ENCODE data around the gene TTLL10. TPM values are rescaled to one million over a fixed set of nuclear protein-coding genes. Genes with fewer than 3 reads are reported as not detected.
A peak's percentile ranks its signal among the peaks of the same experiment; 100 is the strongest.

The TTLL10 gene
- total and polyA plus RNA-seq, 2 of the 4 experiments (the other 2 are of a cell fraction), result not detected

DNA sequence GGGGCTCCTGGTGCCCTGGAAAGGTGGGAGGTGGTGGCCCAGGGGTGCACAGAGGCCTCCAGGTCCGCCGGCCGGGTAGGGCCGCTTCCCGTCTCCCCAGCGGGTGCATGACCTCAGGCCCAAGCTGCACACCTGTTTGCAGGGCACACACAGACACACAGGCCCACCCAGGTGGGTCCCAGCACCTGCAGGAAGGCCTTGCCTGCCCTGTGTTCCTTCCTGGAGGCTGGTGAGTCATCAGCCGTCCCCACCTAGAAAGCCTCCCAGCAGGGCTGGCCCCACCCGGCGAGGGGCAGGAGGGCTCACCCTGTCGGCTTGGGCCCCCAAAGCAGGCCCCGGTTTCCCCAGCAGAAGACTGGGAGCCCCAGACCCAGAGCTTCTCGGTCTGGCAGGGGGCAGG, 23.6 kb upstream of the TTLL10 start:
- H3K23ac ChIP-seq (ENCODE audit: low read depth, low read length), result no peak overlapping the region
- H3K4me3 ChIP-seq (ENCODE audit: insufficient read depth, low read depth, low read length), result no peak overlapping the region
- ATAC-seq (ENCODE audit: low read depth) (no peak), DNase-seq (no peak)
- peaks cover 2% of the 10 kb centered on the region; the same call in 1 of the 2 replicates for H3K9me3 ChIP-seq (ENCODE audit: control insufficient read depth, insufficient read depth, low read length)
- no peak overlapping the region for H3K18ac ChIP-seq (ENCODE audit: low read depth, low read length)
- intact Hi-C loops (cut with micrococcal nuclease) (no loop called here), in situ Hi-C loops (cut with MboI; ENCODE audit: low sequenced_read_pairs) (no loop called here), dilution Hi-C loops (cut with HindIII; ENCODE audit: low sequenced_read_pairs, unreplicated experiment) (no loop called here)
- ChIA-PET POLR2A (ENCODE audit: unreplicated experiment) (no interaction called here), CTCF (no interaction called here)
- TF ChIP-seq, protein P1, sequence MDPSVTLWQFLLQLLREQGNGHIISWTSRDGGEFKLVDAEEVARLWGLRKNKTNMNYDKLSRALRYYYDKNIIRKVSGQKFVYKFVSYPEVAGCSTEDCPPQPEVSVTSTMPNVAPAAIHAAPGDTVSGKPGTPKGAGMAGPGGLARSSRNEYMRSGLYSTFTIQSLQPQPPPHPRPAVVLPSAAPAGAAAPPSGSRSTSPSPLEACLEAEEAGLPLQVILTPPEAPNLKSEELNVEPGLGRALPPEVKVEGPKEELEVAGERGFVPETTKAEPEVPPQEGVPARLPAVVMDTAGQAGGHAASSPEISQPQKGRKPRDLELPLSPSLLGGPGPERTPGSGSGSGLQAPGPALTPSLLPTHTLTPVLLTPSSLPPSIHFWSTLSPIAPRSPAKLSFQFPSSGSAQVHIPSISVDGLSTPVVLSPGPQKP (IDR thresholded peaks at IDR 0.05; ENCODE audit: borderline replicate concordance, low read depth, low read length), result no peak
- no peak for TF ChIP-seq CEBPB (IDR thresholded peaks at IDR 0.05; ENCODE audit: low read depth, low read length)
- no peak for TF ChIP-seq MAZ (IDR thresholded peaks at IDR 0.05; ENCODE audit: borderline replicate concordance, low read depth, low read length)
- no peak for TF ChIP-seq RCOR1 (IDR thresholded peaks at IDR 0.05; ENCODE audit: insufficient replicate concordance, low read length)
- no peak for TF ChIP-seq CHD1 (IDR thresholded peaks at IDR 0.05; ENCODE audit: low read depth, low read length)
- no peak for TF ChIP-seq POLR2A (IDR thresholded peaks at IDR 0.05; ENCODE audit: low read depth, low read length)
- no peak for TF ChIP-seq FOS (IDR thresholded peaks at IDR 0.05; ENCODE audit: low read depth, low read length)
- TF ChIP-seq MXI1 (IDR thresholded peaks at IDR 0.05; ENCODE audit: borderline replicate concordance, low read depth, low read length), result no peak
- no peak for TF ChIP-seq RAD21 (IDR thresholded peaks at IDR 0.05; ENCODE audit: low read length)
- TF ChIP-seq MAFK (IDR thresholded peaks at IDR 0.05; ENCODE audit: low read depth, low read length), result no peak
- no peak for TF ChIP-seq BHLHE40 (IDR thresholded peaks at IDR 0.05; ENCODE audit: low read depth, low read length)
- TF ChIP-seq USF2 (IDR thresholded peaks at IDR 0.05; ENCODE audit: low read depth, low read length), result no peak
- TF ChIP-seq, protein P2, sequence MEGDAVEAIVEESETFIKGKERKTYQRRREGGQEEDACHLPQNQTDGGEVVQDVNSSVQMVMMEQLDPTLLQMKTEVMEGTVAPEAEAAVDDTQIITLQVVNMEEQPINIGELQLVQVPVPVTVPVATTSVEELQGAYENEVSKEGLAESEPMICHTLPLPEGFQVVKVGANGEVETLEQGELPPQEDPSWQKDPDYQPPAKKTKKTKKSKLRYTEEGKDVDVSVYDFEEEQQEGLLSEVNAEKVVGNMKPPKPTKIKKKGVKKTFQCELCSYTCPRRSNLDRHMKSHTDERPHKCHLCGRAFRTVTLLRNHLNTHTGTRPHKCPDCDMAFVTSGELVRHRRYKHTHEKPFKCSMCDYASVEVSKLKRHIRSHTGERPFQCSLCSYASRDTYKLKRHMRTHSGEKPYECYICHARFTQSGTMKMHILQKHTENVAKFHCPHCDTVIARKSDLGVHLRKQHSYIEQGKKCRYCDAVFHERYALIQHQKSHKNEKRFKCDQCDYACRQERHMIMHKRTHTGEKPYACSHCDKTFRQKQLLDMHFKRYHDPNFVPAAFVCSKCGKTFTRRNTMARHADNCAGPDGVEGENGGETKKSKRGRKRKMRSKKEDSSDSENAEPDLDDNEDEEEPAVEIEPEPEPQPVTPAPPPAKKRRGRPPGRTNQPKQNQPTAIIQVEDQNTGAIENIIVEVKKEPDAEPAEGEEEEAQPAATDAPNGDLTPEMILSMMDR (conservative IDR thresholded peaks at IDR 0.05; ENCODE audit: low read depth, low read length), result no peak
- TF ChIP-seq RFX5 (IDR thresholded peaks at IDR 0.05; ENCODE audit: low read depth, low read length), result no peak
- no peak for TF ChIP-seq SMC3 (IDR thresholded peaks at IDR 0.05; ENCODE audit: low read depth, low read length)
- TF ChIP-seq NFE2L2 (IDR thresholded peaks at IDR 0.05; ENCODE audit: low read depth, low read length), result no peak
- no peaks in the 10 kb centered on the region for H3K9me1 ChIP-seq (ENCODE audit: insufficient read depth, low read length)
- H2AK9ac ChIP-seq (replicated peaks; ENCODE audit: low read depth, low read length, poor library complexity), result peak overlapping the region; percentile 61
- H3K4me2 ChIP-seq (ENCODE audit: low read depth, low read length), result no peak overlapping the region
- no peak overlapping the region for H4K91ac ChIP-seq (ENCODE audit: insufficient read depth, low read depth, low read length)
- no peak overlapping the region for H3K9ac ChIP-seq (ENCODE audit: low read depth, low read length)
- no peaks in the 10 kb centered on the region for H3K79me1 ChIP-seq (ENCODE audit: low read depth in 1 of 2, low read length in 2 of 2)
- H3K27ac ChIP-seq (ENCODE audit: insufficient read depth, low read length), result no peak overlapping the region
- 85% methylated on average over 4 of the region's 12 CpGs; no CpG with 5 or more reads in 1 of the 2 experiments for WGBS, 2 experiments (ENCODE audit: extremely low coverage in 2 of 2, insufficient read length in 1 of 2)
- no TSS peak for BruUV-seq (replicated peaks)
- H3K27me3 ChIP-seq (ENCODE audit: control insufficient read depth, insufficient read depth, low read length), result peaks cover 3% of the 10 kb centered on the region; the same call in 1 of the 2 replicates
- H4K8ac ChIP-seq (ENCODE audit: low read depth in 2 of 2, low read length in 2 of 2), result no peak overlapping the region
- H2AK5ac ChIP-seq (ENCODE audit: low read depth, low read length), result no peak overlapping the region
- H3K56ac ChIP-seq (ENCODE audit: extremely low read depth, insufficient read depth, low read length), result no peak overlapping the region
- no peak overlapping the region for H2BK5ac ChIP-seq (ENCODE audit: low read depth, low read length, poor library complexity, severe bottlenecking)
- no peak overlapping the region for H3K14ac ChIP-seq (replicated peaks; ENCODE audit: low read depth, low read length)
- no peak overlapping the region for H2AFZ ChIP-seq (replicated peaks; ENCODE audit: low read length, poor library complexity)
- no peak overlapping the region for H2BK20ac ChIP-seq (ENCODE audit: low read depth, low read length)
- no peaks in the 10 kb centered on the region for H3K4me1 ChIP-seq (ENCODE audit: control insufficient read depth, insufficient read depth, low read length)
- H2BK120ac ChIP-seq (ENCODE audit: low read depth, low read length), result no peak overlapping the region
- no peak overlapping the region for H2BK15ac ChIP-seq (ENCODE audit: low read depth, low read length)
- H3K36me3 ChIP-seq (ENCODE audit: control insufficient read depth, insufficient read depth, low read length), result no peaks in the 10 kb centered on the region
- H3K4ac ChIP-seq (ENCODE audit: low read depth, low read length), result no peak overlapping the region
- H4K20me1 ChIP-seq (ENCODE audit: insufficient read depth, low read length), result no peaks in the 10 kb centered on the region
- H4K5ac ChIP-seq (ENCODE audit: low read depth, low read length), result no peak overlapping the region
